Fibroblast of the aortic adventitia (primary cell): ENCODE results near the gene PHOX2A. TPM values are rescaled to one million over a fixed set of nuclear protein-coding genes. Genes with fewer than 3 reads are reported as not detected.
"Not testable (repeated sequence)": the region's sequence is repeated elsewhere in the genome, so short reads cannot be mapped to it uniquely, and the experiment has no call there.

ENCODE experiments used
- DNase-seq: peaks from one replicate; pipeline ENCODE4 v3.0.0-alpha.2; 2010; ENCODE audit warnings: low read depth
- H3K4me3 ChIP-seq: 2 replicates; pipeline ENCODE4 v1.5.1; 2011; ENCODE audit warnings: low read depth, mild to moderate bottlenecking, control low read depth, low read length, moderate library complexity
- total RNA-seq: library from RNA; depleted of rRNA; stranded (reverse); fragments of >200 nt; gene quantifications from 2 replicates; pipeline ENCODE4 v1.2.3, GENCODE V29; 2012; ENCODE audit warnings: low replicate concordance
- TF ChIP-seq, protein P1 (sequence below): IDR thresholded peaks from 2 replicates; pipeline ENCODE4 v1.5.1; 2011; ENCODE audit warnings: mild to moderate bottlenecking, low read length, control low read depth, inconsistent platforms; ENCODE audit not compliant: insufficient read depth

PHOX2A gene
- total RNA-seq, 1 donor = not detected

DNA sequence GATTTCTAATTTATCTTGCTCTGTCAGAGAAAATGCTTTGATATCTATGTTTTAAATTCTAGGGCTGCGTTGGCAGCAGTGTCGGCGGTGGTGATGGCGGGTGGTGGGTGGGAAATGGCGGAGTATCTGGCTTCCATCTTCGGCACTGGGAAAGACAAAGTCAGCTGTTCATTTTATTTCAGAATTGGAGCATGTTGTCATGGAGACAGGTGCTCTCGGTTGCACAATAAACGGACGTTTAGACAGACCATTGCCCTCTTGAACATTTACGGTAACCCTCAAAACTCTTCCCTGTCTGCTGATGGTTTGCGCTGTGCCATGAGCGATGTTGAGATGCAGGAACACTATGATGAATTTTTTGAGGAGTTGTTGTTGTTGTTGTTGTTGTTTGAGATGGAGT lies 36.1 kb upstream of the PHOX2A start:
- TF ChIP-seq, protein P1, sequence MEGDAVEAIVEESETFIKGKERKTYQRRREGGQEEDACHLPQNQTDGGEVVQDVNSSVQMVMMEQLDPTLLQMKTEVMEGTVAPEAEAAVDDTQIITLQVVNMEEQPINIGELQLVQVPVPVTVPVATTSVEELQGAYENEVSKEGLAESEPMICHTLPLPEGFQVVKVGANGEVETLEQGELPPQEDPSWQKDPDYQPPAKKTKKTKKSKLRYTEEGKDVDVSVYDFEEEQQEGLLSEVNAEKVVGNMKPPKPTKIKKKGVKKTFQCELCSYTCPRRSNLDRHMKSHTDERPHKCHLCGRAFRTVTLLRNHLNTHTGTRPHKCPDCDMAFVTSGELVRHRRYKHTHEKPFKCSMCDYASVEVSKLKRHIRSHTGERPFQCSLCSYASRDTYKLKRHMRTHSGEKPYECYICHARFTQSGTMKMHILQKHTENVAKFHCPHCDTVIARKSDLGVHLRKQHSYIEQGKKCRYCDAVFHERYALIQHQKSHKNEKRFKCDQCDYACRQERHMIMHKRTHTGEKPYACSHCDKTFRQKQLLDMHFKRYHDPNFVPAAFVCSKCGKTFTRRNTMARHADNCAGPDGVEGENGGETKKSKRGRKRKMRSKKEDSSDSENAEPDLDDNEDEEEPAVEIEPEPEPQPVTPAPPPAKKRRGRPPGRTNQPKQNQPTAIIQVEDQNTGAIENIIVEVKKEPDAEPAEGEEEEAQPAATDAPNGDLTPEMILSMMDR = no peak
- no peak overlapping the region for H3K4me3 ChIP-seq
- DNase-seq = no peak

DNA sequence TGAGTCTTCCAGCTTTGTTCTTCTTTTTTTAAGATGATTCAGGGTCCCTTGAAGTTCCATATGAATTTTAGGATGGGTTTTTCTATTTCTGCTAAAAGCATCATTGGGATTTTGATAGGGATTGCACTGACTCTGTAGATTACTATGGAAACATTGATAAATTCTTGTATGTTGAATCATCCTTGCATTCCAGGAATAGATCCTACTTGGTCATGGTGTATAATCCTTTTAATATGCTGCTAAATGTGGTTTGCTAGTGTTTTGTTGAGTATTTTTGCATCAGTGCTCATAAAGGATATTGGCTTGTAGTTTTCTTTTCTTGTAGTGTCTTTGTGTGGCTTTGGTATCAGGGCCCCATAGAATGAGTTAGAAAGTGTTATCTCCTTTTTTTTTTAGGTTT lies 34.9 kb upstream of the PHOX2A start:
- DNase-seq = peak; percentile 55
- no peak overlapping the region for H3K4me3 ChIP-seq
- TF ChIP-seq, protein P1 = no peak

GRCh38 chr11:72274435-72274834 lies 30.5 kb upstream of the PHOX2A start:
- H3K4me3 ChIP-seq = no peak overlapping the region
- peak; percentile 16 for DNase-seq
- TF ChIP-seq, protein P1 = no peak

DNA sequence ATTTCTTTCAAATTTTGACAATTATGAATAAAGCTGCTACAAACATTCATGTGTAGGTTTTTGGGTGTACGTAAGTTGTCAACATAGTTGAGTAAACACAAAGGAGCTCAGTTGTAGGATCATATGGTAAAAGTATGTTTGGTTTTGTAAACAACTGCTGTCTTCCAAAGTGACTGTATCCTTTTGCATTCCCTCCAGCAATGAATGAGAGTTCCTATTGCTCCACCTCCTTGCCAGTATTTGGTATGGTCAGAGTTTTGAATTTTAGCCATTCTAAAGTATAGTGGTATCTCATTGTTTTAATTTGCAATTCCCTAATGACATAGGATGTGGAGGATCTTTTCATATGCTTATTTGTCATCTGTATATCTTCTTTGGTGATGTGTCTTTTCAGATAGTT lies 28.0 kb upstream of the PHOX2A start:
- H3K4me3 ChIP-seq = no peak overlapping the region
- TF ChIP-seq, protein P1 = no peak
- DNase-seq = no peak

- no peak overlapping the region for H3K4me3 ChIP-seq
- no peak for DNase-seq
- TF ChIP-seq, protein P1 = no peak
These were observed 24.1 kb upstream of the PHOX2A start for GRCh38 chr11:72267956-72268617.

- DNase-seq, H3K4me3 ChIP-seq: not testable (repeated sequence)
These were observed 23.0 kb upstream of the PHOX2A start for GRCh38 chr11:72266960-72267359.

DNA sequence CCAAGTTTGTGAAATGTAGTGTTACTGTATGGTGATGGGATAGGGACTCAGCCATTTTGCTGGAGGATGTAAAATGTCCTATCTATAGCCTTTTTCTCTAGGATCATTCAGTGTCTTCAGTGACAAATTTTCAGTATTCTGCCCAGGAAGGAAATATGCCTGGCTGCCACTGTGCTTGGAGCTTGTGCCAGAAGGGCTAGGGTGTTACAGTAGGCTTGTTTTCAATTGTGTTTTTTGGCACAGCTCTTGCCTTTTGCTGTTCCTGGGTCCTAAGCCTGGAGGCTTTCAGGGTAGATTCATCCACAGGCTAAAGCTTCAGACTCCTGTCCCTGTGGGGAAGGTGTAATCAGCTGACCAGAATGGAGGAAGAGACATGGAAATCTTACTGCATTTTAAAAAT lies 22.0 kb upstream of the PHOX2A start:
- peak; percentile 14 for DNase-seq
- H3K4me3 ChIP-seq = no peak overlapping the region
- TF ChIP-seq, protein P1 = no peak
